ENCODE data around the gene CCDC14.

The CCDC14 gene

DNA sequence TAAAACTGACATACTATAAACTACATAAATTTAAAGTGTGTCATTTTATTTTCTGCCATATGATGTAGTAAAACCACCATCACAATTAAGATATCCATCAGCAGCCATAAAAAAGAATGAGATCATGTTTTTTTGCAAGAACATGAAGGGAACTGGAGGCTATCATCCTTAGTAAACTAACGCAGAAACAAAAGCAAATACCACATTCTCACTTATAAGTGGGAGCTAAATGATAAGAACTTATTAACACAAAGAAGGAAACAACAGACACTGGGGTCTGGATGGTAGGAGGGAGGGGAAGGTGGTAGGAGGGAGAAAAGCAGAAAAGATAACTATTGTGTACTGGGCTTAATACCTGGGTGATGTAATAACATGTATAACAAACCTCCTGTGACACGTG, 24.6 kb downstream of the CCDC14 start:
- H3K27me3 ChIP-seq (ENCODE audit: control insufficient read depth in 3 of 3, insufficient read depth in 3 of 3, low read depth in 1 of 3, low read length in 3 of 3) = no peaks in the 10 kb centered on the region
- H4K8ac ChIP-seq (ENCODE audit: low read depth, low read length) = no peak overlapping the region
- H4K91ac ChIP-seq (ENCODE audit: low read depth, low read length, poor library complexity) = no peak overlapping the region
- H3K14ac ChIP-seq (ENCODE audit: low read length) = no peak overlapping the region
- H3K4me2 ChIP-seq (ENCODE audit: insufficient read depth, low read length, poor library complexity, severe bottlenecking) = no peak overlapping the region
- WGBS, 2 donors (ENCODE audit: extremely low coverage in 2 of 2, insufficient read length in 2 of 2, insufficient replicate concordance in 1 of 2) = no CpG with 5 or more reads among the region's 2 CpGs
- no peak for DNase-seq (ENCODE audit: low spot score)
- H3K4ac ChIP-seq (ENCODE audit: low read length) = no peak overlapping the region
- no peak overlapping the region for H2BK12ac ChIP-seq (ENCODE audit: low read length)
- no peaks in the 10 kb centered on the region for H3K79me1 ChIP-seq (ENCODE audit: low read depth, low read length)
- no peak overlapping the region for H3K23ac ChIP-seq (ENCODE audit: low read depth, low read length, poor library complexity)
- H3K9me3 ChIP-seq (replicated peaks in 1 of 2; ENCODE audit: control insufficient read depth in 2 of 2, insufficient read depth in 1 of 2, low read depth in 1 of 2, low read length in 2 of 2) = no peaks in the 10 kb centered on the region
- no peak overlapping the region for H2BK15ac ChIP-seq (ENCODE audit: low read length)
- H3K27ac ChIP-seq (replicated peaks; ENCODE audit: low read length) = no peak overlapping the region
- peaks cover 7 to 100% of the 10 kb centered on the region in 2 donors for H3K36me3 ChIP-seq (replicated peaks in 1 of 2; ENCODE audit: control insufficient read depth in 2 of 2, insufficient read depth in 2 of 2, low read length in 2 of 2)
- no peak overlapping the region for H3K9ac ChIP-seq (ENCODE audit: low read depth, low read length, poor library complexity)
- H2AFZ ChIP-seq (ENCODE audit: low read length) = no peak overlapping the region
- H2BK120ac ChIP-seq (ENCODE audit: low read depth, low read length) = no peak overlapping the region
- no peak overlapping the region for H3K18ac ChIP-seq (ENCODE audit: low read length)
- H2AK5ac ChIP-seq (ENCODE audit: low read depth, low read length) = no peak overlapping the region
- H3K4me1 ChIP-seq (ENCODE audit: control insufficient read depth in 2 of 2, insufficient read depth in 1 of 2, low read depth in 1 of 2, low read length in 2 of 2) = no peaks in the 10 kb centered on the region
- H3K4me3 ChIP-seq (ENCODE audit: low read length in 2 of 2) = no peak overlapping the region
- no peak overlapping the region for H2BK5ac ChIP-seq (ENCODE audit: low read length)

DNA sequence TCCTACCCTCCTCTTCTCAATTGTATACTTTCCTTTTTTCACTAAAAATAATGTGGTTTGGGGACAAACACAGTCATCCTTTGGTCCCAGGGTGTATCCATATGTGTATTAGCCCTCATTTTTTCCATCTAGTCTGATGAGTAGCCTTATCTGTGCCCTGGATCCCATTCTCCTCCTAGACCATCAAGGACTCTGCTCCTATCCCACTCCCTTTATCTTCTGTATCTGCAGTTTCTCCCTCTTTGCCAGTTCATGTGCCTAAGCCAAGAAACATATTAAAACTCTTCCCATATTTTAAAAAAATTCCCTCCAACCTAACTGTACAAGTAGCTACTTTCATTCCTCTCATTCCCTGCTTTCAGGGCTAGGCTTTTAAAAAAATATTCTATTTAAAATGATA, 25.2 kb downstream of the CCDC14 start:
- Histone ChIP-seq H3K23ac (ENCODE audit: low read depth, low read length, poor library complexity) (no peak overlapping the region), H3K36me3 (replicated peaks in 1 of 2; ENCODE audit: control insufficient read depth in 2 of 2, insufficient read depth in 2 of 2, low read length in 2 of 2) (peaks cover 7 to 100% of the 10 kb centered on the region in 2 donors), H3K4ac (ENCODE audit: low read length) (no peak overlapping the region), H3K4me2 (ENCODE audit: insufficient read depth, low read length, poor library complexity, severe bottlenecking) (no peak overlapping the region), H3K4me3 (ENCODE audit: low read length in 2 of 2) (no peak overlapping the region), H3K18ac (ENCODE audit: low read length) (no peak overlapping the region), H2BK120ac (ENCODE audit: low read depth, low read length) (no peak overlapping the region), H3K27ac (replicated peaks; ENCODE audit: low read length) (no peak overlapping the region), H3K27me3 (ENCODE audit: control insufficient read depth in 3 of 3, insufficient read depth in 3 of 3, low read depth in 1 of 3, low read length in 3 of 3) (no peaks in the 10 kb centered on the region), H2BK12ac (ENCODE audit: low read length) (no peak overlapping the region), H3K14ac (ENCODE audit: low read length) (no peak overlapping the region), H3K79me1 (ENCODE audit: low read depth, low read length) (no peaks in the 10 kb centered on the region), H4K8ac (ENCODE audit: low read depth, low read length) (no peak overlapping the region), H2AK5ac (ENCODE audit: low read depth, low read length) (no peak overlapping the region), H2BK5ac (ENCODE audit: low read length) (no peak overlapping the region), H4K91ac (ENCODE audit: low read depth, low read length, poor library complexity) (no peak overlapping the region), H3K4me1 (ENCODE audit: control insufficient read depth in 2 of 2, insufficient read depth in 1 of 2, low read depth in 1 of 2, low read length in 2 of 2) (no peaks in the 10 kb centered on the region), H2BK15ac (ENCODE audit: low read length) (no peak overlapping the region), H3K9ac (ENCODE audit: low read depth, low read length, poor library complexity) (no peak overlapping the region), H3K9me3 (replicated peaks in 1 of 2; ENCODE audit: control insufficient read depth in 2 of 2, insufficient read depth in 1 of 2, low read depth in 1 of 2, low read length in 2 of 2) (no peaks in the 10 kb centered on the region), H2AFZ (ENCODE audit: low read length) (no peak overlapping the region)
- no peak for DNase-seq (ENCODE audit: low spot score)

- Histone ChIP-seq H2BK12ac (ENCODE audit: low read length) (no peak overlapping the region), H3K36me3 (replicated peaks in 1 of 2; ENCODE audit: control insufficient read depth in 2 of 2, insufficient read depth in 2 of 2, low read length in 2 of 2) (peaks cover 14 to 100% of the 10 kb centered on the region in 2 donors), H3K4me1 (ENCODE audit: control insufficient read depth in 2 of 2, insufficient read depth in 1 of 2, low read depth in 1 of 2, low read length in 2 of 2) (no peaks in the 10 kb centered on the region), H3K18ac (ENCODE audit: low read length) (no peak overlapping the region), H4K8ac (ENCODE audit: low read depth, low read length) (no peak overlapping the region), H2BK120ac (ENCODE audit: low read depth, low read length) (no peak overlapping the region), H2BK15ac (ENCODE audit: low read length) (no peak overlapping the region), H3K4ac (ENCODE audit: low read length) (no peak overlapping the region), H3K27me3 (ENCODE audit: control insufficient read depth in 3 of 3, insufficient read depth in 3 of 3, low read depth in 1 of 3, low read length in 3 of 3) (no peaks in the 10 kb centered on the region), H3K14ac (ENCODE audit: low read length) (no peak overlapping the region), H4K91ac (ENCODE audit: low read depth, low read length, poor library complexity) (no peak overlapping the region), H2BK5ac (ENCODE audit: low read length) (no peak overlapping the region), H3K27ac (replicated peaks; ENCODE audit: low read length) (no peak overlapping the region), H3K9ac (ENCODE audit: low read depth, low read length, poor library complexity) (no peak overlapping the region), H3K4me2 (ENCODE audit: insufficient read depth, low read length, poor library complexity, severe bottlenecking) (no peak overlapping the region), H2AFZ (ENCODE audit: low read length) (no peak overlapping the region), H2AK5ac (ENCODE audit: low read depth, low read length) (no peak overlapping the region), H3K4me3 (ENCODE audit: low read length in 2 of 2) (no peak overlapping the region), H3K9me3 (replicated peaks in 1 of 2; ENCODE audit: control insufficient read depth in 2 of 2, insufficient read depth in 1 of 2, low read depth in 1 of 2, low read length in 2 of 2) (no peaks in the 10 kb centered on the region), H3K23ac (ENCODE audit: low read depth, low read length, poor library complexity) (no peak overlapping the region), H3K79me1 (ENCODE audit: low read depth, low read length) (no peaks in the 10 kb centered on the region)
- no peak for DNase-seq (ENCODE audit: low spot score)
- no CpG with 5 or more reads among the region's 2 CpGs for WGBS, 2 donors (ENCODE audit: extremely low coverage in 2 of 2, insufficient read length in 2 of 2, insufficient replicate concordance in 1 of 2)
Measured at GRCh38 chr3:123934250-123934649, 26.8 kb downstream of the CCDC14 start.

GRCh38 chr3:123930445-123930844, 30.6 kb downstream of the CCDC14 start:
- no peak overlapping the region for H2BK12ac ChIP-seq (ENCODE audit: low read length)
- H2AK5ac ChIP-seq (ENCODE audit: low read depth, low read length) = no peak overlapping the region
- H3K4ac ChIP-seq (ENCODE audit: low read length) = no peak overlapping the region
- no peak overlapping the region for H3K4me2 ChIP-seq (ENCODE audit: insufficient read depth, low read length, poor library complexity, severe bottlenecking)
- H4K91ac ChIP-seq (ENCODE audit: low read depth, low read length, poor library complexity) = no peak overlapping the region
- no peak overlapping the region for H3K23ac ChIP-seq (ENCODE audit: low read depth, low read length, poor library complexity)
- H3K4me3 ChIP-seq (ENCODE audit: low read length in 2 of 2) = no peak overlapping the region
- H3K79me1 ChIP-seq (ENCODE audit: low read depth, low read length) = no peaks in the 10 kb centered on the region
- no peak overlapping the region for H3K18ac ChIP-seq (ENCODE audit: low read length)
- no peak overlapping the region for H2AFZ ChIP-seq (ENCODE audit: low read length)
- H3K27me3 ChIP-seq (ENCODE audit: control insufficient read depth in 3 of 3, insufficient read depth in 3 of 3, low read depth in 1 of 3, low read length in 3 of 3) = no peaks in the 10 kb centered on the region
- no peak overlapping the region for H2BK5ac ChIP-seq (ENCODE audit: low read length)
- H3K4me1 ChIP-seq (ENCODE audit: control insufficient read depth in 2 of 2, insufficient read depth in 1 of 2, low read depth in 1 of 2, low read length in 2 of 2) = no peaks in the 10 kb centered on the region
- H3K27ac ChIP-seq (replicated peaks; ENCODE audit: low read length) = no peak overlapping the region
- no peak for DNase-seq (ENCODE audit: low spot score)
- H3K14ac ChIP-seq (ENCODE audit: low read length) = no peak overlapping the region
- H2BK15ac ChIP-seq (ENCODE audit: low read length) = no peak overlapping the region
- peaks cover 15 to 98% of the 10 kb centered on the region in 2 donors for H3K36me3 ChIP-seq (replicated peaks in 1 of 2; ENCODE audit: control insufficient read depth in 2 of 2, insufficient read depth in 2 of 2, low read length in 2 of 2)
- no peak overlapping the region for H2BK120ac ChIP-seq (ENCODE audit: low read depth, low read length)
- no peak overlapping the region for H3K9ac ChIP-seq (ENCODE audit: low read depth, low read length, poor library complexity)
- H4K8ac ChIP-seq (ENCODE audit: low read depth, low read length) = no peak overlapping the region
- no peaks in the 10 kb centered on the region for H3K9me3 ChIP-seq (replicated peaks in 1 of 2; ENCODE audit: control insufficient read depth in 2 of 2, insufficient read depth in 1 of 2, low read depth in 1 of 2, low read length in 2 of 2)
